GM21423 (cell line): ENCODE data around the gene SPINT1.

ENCODE experiments used
- ATAC-seq: cut with Tn5 transposase; IDR thresholded peaks from one replicate; pipeline ENCODE4 v1.9.1; 2021; ENCODE audit warnings: mild to moderate bottlenecking, moderate library complexity; ENCODE audit not compliant: unreplicated experiment

SPINT1 gene, protein sequence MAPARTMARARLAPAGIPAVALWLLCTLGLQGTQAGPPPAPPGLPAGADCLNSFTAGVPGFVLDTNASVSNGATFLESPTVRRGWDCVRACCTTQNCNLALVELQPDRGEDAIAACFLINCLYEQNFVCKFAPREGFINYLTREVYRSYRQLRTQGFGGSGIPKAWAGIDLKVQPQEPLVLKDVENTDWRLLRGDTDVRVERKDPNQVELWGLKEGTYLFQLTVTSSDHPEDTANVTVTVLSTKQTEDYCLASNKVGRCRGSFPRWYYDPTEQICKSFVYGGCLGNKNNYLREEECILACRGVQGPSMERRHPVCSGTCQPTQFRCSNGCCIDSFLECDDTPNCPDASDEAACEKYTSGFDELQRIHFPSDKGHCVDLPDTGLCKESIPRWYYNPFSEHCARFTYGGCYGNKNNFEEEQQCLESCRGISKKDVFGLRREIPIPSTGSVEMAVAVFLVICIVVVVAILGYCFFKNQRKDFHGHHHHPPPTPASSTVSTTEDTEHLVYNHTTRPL

DNA sequence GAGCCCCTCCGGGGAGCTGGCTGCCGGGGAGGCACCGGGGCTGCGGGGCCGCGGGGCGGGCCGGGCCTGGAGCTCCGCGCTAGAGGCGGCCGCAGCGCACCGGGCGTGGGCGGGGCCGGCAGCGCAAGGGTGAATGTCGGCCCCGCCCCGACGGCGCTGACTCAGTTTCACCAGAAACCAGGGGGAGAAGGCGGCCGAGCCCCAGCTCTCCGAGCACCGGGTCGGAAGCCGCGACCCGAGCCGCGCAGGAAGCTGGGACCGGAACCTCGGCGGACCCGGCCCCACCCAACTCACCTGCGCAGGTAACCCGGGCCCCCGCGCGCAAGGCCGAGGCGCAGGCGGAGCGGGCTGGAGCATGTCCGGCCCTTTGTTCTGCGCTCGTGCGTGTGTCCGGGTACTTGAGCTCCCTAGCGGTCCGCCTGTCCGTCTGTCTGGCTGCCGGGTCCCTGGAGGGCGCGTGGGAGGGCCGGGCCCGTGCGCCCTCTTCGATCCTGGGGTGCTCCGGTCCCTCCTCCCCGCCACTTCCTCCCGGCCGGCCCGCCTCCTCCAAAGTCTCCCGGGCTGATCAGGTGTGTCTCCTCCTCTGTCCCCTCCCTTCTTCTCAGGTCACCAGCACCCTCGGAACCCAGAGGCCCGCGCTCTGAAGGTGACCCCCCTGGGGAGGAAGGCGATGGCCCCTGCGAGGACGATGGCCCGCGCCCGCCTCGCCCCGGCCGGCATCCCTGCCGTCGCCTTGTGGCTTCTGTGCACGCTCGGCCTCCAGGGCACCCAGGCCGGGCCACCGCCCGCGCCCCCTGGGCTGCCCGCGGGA, at the start of gene SPINT1:
TSS of gene SPINT1 (plus strand) at position 164 of the 811 bp plus-strand sequence. CDS start at position 671, 507 bp downstream.
- ATAC-seq = no peak

DNA sequence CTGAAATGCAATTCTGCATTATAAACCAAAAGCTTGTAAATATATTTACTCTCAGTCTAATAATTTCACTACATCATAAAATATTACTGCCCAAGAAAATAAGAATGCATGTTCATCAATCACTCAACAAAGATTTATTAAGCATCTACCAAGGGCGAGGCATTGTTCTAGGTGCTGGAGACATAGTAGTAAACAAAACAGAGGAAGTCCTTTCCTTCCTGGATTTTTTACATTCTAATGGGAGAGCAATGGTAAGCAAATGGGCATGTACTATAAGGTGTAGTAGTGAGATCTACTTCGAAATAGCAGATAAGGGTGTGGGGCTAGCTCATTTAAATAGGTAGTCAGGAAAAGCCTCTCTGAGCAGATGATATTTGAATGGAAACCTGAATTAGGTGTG, 47.8 kb upstream of the SPINT1 start:
- no peak for ATAC-seq

DNA sequence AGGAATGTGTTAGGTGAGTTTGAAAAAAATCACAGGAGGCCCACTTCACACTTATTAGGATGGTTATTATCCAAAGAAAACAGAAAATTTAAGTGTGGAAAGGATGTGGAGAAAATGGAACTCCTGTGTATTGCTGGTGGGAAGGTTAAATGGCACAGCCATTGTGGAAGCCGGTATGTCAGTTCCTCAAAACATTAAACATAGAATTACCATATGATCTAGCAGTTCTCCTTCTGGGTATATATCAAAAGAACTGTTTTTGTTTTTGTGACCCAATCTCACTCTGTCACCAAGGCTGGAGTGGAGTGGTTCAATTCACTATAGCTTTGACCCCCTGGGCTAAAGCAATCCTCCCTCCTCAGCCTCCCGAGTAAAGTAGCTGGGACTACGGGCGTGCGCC, 47.3 kb upstream of the SPINT1 start:
- ATAC-seq = no peak

DNA sequence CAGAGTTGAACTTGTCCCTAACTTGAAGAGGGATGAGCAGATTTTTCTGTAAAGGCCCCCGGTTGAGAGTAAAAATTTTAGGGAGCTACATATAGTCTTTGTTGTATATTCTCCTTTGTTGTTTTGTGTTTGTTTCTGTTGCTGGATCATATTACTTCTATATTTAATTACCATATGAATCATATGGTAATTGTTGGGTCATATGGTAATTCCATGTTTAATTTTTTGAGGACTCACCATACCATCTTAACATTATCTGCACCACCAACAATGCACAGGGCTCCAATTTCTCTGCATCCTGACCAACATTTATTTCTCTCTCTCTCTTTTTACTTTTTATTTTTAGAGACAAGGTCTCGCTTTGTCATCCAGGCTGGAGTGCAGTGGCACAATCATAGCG, 44.3 kb upstream of the SPINT1 start:
- no peak for ATAC-seq

DNA sequence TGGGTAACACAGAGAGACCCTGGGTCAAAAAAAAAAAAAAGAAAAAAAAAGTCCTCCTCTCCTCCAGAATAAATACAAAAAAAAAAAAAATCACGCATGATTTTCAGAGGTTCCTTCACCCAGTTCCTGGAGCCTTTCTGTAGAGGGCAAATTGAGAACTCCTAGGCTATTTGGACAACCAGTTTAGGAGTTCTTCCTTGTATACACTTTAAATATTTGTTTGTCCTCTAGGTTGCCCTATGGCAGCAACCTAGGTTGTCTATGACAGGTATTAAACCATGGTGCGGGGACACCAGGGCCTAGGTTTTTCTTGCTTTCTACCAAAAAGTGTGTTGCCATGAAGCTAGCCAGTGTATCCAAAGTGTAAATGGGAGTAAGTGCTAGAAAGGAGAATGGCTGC, 40.8 kb upstream of the SPINT1 start:
- no peak for ATAC-seq

DNA sequence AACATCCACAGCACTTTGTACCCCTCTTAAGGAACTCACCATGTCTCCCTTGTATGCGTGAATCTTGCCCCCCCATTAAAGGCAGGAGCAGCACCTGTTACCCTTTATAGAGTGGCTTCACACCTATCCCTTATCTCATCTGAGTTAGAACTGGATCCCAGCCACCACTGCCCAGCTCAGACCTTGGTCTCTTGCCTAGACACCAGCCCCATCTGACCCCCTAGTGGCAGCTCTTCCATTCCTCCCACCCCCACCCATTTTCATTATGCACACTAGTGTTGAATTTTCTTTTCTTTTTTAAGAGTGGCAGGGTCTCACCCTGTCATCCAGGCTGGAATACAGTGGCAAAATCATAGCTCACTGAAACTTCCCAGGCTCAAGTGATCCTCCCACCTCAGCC, 40.2 kb upstream of the SPINT1 start:
- no peak for ATAC-seq

DNA sequence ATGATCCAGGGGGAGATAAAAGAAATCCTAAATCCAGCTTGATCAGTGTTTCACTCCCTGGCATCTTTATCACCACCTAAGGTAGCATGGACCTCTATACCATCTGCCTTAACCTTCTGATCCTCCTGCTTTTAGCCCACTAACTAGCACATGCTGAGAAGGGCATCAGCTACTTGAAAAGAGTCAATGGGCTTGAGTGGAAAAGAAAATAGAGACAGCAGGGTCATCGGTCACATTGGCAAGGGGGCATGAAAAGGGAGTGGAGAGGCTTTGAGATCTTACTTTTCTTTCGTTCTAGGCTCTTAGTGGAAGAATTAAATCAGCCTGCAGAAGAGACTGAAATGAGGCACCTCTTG, 37.2 kb upstream of the SPINT1 start:
- no peak for ATAC-seq

DNA sequence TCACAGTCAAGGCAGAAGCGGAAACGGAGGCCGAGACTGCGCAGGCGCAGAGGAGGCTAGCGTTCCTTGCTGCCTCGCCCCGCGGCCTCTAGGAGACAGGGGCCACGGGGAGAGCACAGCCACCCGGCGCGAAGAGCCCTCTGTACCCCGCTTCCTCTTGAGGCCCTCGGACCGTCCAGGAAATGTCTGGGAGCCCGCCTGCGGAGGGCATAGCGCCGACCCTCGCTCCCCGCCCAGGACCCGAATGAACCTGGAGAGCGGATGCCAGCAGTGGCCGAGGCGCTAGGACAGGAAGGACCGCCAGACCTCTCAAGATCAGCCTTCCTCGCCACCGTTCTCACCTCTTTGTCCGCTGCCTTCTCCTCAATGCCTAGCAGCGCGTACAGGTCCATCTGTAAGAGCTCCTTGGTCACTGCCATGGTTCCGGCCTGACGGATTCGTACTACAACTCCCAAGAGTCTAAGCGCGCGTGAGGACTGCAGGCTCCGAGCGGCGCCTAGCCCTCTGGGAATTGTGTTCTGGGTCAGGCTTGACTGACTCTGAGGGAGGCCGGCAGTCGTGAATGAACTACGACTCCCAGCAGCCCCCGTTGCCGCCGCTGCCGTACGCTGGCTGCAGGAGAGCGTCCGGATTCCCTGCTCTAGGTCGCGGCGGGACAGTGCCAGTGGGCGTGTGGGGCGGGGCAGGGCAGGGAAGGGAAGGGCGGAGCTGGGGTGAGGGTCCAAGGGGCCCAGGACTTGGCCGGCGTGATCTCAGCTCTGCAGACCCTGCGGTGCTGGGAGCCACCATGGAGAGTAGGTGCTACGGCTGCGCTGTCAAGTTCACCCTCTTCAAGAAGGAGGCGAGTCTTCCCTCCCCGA, 36.6 kb upstream of the SPINT1 start, which contains the start of the genes DNAJC17 and ZFYVE19:
TSS of gene DNAJC17 (minus strand) at position 446 of the 860 bp plus-strand sequence. CDS start at position 419, 27 bp downstream.
TSS of gene ZFYVE19 (plus strand) at position 62 of the 860 bp plus-strand sequence. CDS start at position 563, 501 bp downstream.
- ATAC-seq = peak; percentile 92

DNA sequence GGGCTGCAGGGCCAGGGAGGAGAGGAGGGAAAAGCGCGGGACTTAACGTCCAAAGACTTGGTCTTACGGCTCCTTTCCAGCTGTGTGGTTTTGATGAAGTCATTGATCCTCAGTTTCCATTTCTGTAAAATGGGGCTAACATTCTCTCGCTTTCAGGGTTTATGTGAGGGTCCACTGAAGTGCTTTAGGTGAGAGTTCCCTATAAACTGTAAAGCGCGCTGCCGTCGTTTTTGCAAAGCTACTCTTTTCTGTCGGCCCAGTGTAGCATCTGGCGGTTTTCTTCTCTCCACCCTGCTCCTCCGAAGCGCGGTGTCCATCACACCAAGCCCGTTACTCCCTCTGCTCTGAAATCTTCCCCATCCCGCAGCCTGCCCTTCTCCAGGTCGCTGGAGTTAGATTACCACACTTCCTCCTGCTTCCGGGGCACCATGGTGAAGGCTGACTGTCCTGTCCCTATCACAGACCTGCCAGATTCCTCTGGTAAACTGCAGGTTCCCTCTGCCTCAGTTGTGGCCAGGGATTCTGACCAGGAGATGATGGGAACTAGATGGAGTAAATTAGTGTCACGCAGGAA, 35.9 kb upstream of the SPINT1 start:
- ATAC-seq = no peak

DNA sequence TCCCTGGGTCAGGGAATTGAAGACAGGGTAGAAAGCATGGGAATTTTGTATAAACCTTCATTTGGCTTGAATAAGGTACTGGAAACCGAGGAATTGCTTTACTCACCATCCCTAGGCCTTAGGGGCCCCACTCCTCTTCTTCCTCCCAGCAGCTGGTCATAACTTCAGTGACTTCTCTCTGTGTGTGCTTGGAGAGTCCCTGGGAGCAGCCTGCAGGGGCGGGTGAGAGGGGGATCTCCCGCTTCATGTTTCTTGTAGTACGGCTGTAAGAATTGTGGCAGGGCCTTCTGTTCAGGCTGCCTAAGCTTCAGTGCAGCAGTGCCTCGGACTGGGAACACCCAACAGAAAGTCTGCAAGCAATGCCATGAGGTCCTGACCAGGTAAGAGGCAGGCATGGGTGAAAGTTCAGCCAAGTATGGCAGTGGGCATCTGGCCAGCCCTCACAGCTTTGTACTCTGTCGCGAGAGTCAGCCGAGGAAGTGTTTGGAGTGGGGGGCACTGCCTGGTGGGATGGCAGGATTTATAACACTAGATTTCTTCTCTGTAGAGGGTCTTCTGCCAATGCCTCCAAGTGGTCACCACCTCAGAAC, 34.9 kb upstream of the SPINT1 start:
- ATAC-seq = no peak

DNA sequence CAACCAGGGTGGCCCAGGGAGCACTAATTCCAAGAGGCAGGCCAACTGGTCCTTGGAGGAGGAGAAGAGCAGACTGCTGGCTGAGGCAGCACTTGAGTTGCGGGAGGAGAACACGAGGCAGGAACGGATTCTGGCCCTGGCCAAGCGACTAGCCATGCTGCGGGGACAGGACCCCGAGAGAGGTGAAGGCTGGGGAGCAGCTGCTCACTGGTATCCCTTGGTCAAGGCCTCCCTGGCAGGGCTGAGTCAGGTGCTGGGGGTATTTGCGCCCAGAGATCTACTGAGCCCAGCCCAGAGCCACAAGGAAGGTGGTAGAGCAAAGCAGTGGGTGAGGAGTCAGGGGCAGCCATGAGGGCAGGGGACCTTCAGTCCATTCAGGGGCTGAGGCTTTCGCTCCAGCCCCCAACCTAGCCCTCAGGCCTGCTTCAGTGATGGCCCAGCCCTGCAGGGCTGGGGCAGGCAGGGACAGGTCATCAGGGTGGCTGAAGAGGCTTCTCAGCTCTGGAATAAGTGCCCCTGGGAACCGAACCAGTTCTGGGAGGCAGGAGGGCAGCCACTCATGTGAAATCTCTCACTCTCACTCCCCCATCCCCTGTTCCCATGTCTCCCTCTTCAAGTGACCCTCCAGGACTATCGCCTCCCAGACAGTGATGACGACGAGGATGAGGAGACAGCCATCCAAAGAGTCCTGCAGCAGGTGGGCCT, 31.0 kb upstream of the SPINT1 start:
- ATAC-seq = no peak

DNA sequence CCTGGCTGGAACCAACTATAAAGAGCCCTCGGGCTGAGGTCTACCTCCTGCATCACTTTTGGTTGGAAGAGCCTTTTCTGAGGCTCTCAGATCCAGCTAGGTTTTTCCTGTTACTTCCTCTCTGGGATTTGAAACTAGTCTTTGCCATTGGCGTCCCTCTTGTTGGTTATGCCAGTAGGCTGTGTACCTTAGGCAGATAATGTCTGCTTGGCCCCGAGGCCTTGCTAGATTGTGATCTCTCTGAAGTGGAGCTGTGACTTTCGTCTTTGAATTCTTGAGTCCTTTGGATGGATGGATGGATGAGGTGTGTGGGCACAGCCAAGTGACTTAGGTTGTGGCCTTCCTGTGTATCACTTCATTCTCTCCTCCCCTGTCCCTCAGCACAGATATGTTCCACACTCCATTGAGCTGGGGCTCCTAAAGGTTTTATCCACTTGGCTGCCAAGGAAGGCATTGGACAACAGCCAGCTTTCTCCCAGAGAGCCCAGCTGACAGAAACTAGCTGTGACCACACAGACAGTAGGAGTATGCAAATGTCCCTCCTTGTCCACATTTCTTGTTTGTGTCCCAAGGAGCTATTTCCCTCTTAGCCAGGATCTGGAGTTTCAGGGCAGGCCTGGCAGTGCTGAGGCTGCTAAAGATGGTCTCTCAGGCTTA, 28.7 kb upstream of the SPINT1 start:
- ATAC-seq = no peak

DNA sequence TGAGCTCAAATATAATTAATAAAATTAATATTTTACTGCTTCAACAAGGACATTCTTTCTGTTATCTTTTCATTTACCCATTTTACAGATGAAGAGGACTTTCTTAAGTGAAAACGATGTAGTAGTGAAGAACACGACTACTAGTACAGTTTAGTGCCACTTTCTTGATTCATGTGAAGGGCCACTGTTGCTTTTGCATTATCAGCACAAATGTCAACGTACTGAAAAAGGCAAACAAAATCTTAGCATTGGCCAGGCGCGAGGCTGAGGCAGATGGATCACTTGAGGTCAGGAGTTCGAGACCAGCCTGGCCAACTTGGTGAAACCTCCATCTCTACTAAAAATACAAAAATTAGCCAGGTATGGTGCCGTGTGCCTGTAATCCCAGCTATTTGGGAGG, 24.8 kb upstream of the SPINT1 start:
- ATAC-seq = no peak

DNA sequence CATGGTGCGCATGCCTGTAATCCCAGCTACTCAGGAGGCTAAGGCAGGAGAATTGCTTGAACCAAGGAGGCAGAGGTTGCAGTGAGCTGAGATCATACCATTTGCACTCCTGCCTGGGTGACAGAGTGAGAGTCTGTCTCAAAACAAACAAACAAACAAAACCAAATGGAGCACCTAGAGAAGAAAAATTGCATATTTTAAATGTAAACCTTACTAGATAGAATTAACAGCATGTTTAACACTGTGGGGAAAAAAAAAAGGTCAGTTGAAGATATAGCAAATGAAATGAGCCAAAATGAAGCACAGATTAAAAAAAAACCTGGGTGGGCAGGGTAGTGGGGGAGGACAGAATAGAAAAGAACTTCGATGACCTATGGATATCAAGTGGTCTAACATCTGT, 22.7 kb upstream of the SPINT1 start:
- no peak for ATAC-seq

DNA sequence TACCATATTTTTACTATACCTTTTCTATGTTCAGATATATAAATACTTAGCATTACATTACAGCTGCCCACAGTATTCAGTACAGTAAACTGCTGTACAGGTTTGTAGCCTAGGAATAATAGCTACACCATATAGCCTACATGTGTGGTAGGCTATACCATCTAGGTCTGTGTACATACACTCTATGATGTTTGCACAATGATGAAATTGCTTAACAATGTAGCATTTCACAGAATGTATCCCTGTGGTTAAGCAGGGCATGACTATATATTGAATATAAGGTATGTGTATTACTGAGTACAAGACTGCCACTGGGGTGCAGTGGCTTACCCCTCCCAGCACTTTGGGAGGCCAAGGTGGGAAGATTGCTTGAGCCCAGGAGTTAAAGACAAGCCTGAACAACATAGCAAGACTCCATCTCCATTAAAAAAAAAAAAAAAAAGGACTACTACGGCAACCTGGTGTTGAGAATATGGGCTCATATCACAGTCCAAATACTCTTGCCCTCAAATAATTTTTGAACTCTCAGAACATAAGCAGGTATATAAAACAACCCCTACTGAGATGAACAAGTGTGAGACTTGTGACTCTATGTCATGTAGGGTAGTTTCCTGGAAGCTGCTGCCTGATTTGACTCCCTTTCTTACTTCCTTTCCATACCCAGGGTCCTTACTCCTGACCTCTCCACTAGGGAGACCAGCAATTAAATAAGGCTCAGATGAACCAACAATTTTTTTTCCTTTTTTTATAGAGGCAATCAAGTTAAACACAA, 20.1 kb upstream of the SPINT1 start:
- no peak for ATAC-seq

DNA sequence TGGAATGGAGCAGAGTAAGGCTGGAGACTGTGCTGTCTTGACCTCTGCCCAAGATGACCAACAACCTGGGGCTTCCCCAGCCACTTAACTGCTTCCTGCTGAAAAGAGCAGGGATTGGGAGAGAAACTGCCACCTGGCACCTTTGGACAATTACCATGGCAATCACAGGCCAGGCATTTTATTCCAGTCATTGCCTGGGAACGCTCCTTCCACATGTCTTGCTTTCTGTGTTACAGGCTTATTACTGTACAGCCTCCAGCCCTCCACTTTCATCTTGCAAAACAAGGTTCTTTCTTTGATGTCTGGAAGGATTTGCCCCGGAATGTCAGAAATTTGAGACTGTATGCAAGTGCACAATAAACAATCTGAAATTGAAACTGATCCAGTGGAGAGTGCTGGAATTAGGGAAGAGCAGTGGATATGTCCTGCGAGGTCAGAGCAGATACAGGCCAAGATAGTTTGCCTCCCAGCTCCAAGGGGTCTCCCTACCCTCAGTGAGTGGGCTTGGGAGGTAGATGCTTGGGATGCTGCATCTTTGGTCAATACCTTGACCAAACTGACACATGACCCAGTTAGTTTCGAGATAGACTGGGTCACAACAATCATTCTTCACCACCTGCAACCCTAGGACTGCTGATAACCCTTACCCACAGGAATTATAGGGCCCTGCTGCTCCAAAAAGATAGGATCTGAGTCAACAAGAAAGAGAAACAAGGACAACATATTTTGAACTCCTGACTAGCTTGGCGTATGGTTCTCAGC, 18.0 kb upstream of the SPINT1 start:
- ATAC-seq = no peak

DNA sequence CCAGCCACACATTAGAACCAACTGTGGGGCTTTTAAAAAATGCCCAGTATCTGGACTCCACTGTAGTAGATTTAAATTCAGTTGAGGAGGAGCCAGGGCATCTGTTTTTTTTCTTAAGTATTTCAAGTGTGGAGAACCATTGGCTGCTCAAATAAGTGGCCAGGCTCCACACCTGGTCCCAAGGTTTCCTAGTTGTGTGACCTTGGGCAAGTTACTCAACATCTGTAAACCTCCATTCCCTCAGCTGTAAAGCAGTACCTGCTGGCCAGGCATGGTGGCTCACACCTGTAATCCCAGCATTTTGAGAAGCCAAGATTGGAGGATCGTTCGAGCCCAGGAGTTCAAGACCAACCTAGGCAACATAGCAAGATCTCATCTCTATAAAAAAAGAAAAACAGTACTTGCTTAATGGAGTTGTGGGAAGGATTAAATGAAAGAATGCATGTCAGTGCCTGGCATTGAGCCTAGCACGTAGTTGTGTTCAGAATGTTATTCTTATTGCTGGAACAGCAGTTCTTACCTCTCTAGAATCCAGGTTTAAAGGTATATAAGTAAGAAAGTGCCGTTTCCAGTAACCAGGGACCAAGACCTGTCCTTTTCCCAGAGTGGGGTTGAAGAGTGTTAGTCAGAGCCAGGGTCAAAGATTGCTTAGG, 17.3 kb upstream of the SPINT1 start:
- ATAC-seq = no peak
